ENCODE data around the gene ZDHHC18.

DNA sequence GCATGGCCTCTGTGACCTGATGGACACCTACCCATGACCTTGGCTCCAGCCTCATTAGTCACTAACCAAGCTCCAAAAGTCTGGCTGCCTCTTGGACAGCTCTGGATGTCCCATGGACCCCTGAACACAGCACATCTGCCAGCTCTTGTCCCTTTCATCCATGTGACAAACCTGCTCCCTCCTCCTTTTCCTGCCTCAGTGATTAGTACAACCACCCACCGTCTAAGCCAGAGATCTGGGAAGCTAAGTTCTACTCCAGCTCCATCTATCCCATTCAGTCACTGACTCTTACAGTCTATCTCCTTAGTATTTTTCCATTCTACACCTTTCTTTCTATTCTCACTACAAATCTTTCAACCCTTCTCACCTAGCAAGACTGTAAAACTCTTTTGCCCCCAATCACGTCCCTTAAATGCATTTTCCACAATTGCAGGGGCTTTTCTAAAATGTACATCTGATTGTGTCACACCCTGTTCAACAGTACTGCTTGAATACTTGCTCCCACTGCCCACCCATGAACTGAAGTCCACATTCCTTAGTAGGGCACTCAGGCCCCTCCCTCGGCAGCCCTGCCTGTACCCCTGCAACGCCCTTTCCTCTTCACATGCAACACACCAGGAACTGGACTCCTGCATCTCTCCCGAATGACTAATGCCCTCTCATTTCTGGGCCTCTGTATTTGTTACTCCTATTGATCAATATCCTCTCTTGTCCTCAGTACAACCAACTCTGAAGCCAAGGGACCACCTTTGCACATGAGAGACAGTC is 56.4 kb downstream of the ZDHHC18 start:
- TF ChIP-seq, protein P1, sequence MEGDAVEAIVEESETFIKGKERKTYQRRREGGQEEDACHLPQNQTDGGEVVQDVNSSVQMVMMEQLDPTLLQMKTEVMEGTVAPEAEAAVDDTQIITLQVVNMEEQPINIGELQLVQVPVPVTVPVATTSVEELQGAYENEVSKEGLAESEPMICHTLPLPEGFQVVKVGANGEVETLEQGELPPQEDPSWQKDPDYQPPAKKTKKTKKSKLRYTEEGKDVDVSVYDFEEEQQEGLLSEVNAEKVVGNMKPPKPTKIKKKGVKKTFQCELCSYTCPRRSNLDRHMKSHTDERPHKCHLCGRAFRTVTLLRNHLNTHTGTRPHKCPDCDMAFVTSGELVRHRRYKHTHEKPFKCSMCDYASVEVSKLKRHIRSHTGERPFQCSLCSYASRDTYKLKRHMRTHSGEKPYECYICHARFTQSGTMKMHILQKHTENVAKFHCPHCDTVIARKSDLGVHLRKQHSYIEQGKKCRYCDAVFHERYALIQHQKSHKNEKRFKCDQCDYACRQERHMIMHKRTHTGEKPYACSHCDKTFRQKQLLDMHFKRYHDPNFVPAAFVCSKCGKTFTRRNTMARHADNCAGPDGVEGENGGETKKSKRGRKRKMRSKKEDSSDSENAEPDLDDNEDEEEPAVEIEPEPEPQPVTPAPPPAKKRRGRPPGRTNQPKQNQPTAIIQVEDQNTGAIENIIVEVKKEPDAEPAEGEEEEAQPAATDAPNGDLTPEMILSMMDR (IDR thresholded peaks at IDR 0.05), result no peak
- TF ChIP-seq POLR2A (IDR thresholded peaks at IDR 0.05), result no peak
